DND-41 (cell line): ENCODE data around the gene OR2J1.

Experiments
- EZH2 ChIP-seq: IDR thresholded peaks from 3 replicates; pipeline ENCODE4 v1.6.1; 2012; ENCODE audit warnings: borderline replicate concordance, low read depth, mild to moderate bottlenecking, moderate library complexity, low read length, inconsistent platforms; ENCODE audit not compliant: severe bottlenecking
- TF ChIP-seq, protein P1 (sequence below): IDR thresholded peaks from 2 replicates; pipeline ENCODE4 v1.5.1; 2012; ENCODE audit warnings: borderline replicate concordance, low read length, moderate library complexity, mild to moderate bottlenecking; ENCODE audit not compliant: poor library complexity, severe bottlenecking; ENCODE audit errors: extremely low read depth

DNA sequence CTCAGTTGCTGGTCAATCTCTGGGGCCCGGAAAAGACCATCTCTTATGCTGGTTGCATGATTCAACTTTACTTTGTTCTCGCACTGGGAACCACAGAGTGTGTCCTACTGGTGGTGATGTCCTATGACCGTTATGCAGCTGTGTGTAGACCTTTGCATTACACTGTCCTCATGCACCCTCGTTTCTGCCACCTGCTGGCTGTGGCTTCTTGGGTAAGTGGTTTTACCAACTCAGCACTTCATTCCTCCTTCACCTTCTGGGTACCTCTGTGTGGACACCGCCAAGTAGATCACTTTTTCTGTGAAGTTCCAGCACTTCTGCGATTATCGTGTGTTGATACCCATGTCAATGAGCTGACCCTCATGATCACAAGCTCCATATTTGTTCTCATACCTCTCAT, 12.8 kb downstream of the OR2J1 start:
- TF ChIP-seq, protein P1, sequence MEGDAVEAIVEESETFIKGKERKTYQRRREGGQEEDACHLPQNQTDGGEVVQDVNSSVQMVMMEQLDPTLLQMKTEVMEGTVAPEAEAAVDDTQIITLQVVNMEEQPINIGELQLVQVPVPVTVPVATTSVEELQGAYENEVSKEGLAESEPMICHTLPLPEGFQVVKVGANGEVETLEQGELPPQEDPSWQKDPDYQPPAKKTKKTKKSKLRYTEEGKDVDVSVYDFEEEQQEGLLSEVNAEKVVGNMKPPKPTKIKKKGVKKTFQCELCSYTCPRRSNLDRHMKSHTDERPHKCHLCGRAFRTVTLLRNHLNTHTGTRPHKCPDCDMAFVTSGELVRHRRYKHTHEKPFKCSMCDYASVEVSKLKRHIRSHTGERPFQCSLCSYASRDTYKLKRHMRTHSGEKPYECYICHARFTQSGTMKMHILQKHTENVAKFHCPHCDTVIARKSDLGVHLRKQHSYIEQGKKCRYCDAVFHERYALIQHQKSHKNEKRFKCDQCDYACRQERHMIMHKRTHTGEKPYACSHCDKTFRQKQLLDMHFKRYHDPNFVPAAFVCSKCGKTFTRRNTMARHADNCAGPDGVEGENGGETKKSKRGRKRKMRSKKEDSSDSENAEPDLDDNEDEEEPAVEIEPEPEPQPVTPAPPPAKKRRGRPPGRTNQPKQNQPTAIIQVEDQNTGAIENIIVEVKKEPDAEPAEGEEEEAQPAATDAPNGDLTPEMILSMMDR = no peak
- TF ChIP-seq EZH2 = no peak
